K562 (cell line): Measurements from ENCODE around the gene SLC34A2. TPM values are rescaled to one million over a fixed set of nuclear protein-coding genes. Genes with fewer than 3 reads are reported as not detected.
A peak's percentile ranks its signal among the peaks of the same experiment; 100 is the strongest.

Experiments
- ATF2 ChIP-seq: sonication (generic); formaldehyde crosslinking; IDR thresholded peaks from 2 replicates; pipeline ENCODE4 v1.8.1; 2022; ENCODE audit warnings: missing genetic modification reagents
- CC2D1A ChIP-seq: fragments of 450-650 bp; IDR thresholded peaks from 2 replicates; pipeline ENCODE4 v1.6.1; 2017; ENCODE audit warnings: mild to moderate bottlenecking
- CREB3L1 ChIP-seq: fragments of 450-650 bp; IDR thresholded peaks from 2 replicates; pipeline ENCODE4 v1.6.1; 2014; ENCODE audit warnings: low read depth, mild to moderate bottlenecking, moderate library complexity, borderline replicate concordance
- ERF ChIP-seq: fragments of 450-650 bp; formaldehyde crosslinking; IDR thresholded peaks from 2 replicates; pipeline ENCODE4 v1.4.0; 2020; ENCODE audit warnings: mild to moderate bottlenecking, mixed read lengths
- ETV1 ChIP-seq: fragments of 450-650 bp; conservative IDR thresholded peaks from 2 replicates; pipeline ENCODE4 v1.6.1; 2016; ENCODE audit warnings: missing genetic modification characterization, control low read depth, low read depth, missing compliant biosample characterization
- KLF16 ChIP-seq: IDR thresholded peaks from 2 replicates; pipeline ENCODE4 v1.6.1; 2016; ENCODE audit warnings: antibody characterized with exemption
- NCOA2 ChIP-seq, 2 experiments: fragments of 450-650 bp; IDR thresholded peaks; 2 replicates each; pipeline ENCODE4 v1.6.1; 2018; ENCODE audit warnings: mild to moderate bottlenecking in 2 of 2, moderate library complexity in 1 of 2; ENCODE audit not compliant: partially characterized antibody in 2 of 2
- NR2C2 ChIP-seq, 2 experiments: fragments of 200-800 bp in 1 of 2; sonication (Bioruptor generic) in 1 of 2; sonication (generic) in 1 of 2; formaldehyde crosslinking in 1 of 2; IDR thresholded peaks; 2 replicates each; pipeline versions ENCODE4 v1.6.1 to v1.8.0; 2016 to 2022; ENCODE audit warnings: mild to moderate bottlenecking in 1 of 2, missing compliant biosample characterization in 1 of 2, missing genetic modification characterization in 1 of 2, missing genetic modification reagents in 1 of 2
- PHTF2 ChIP-seq: fragments of 250-450 bp; sonication (Bioruptor Pico); IDR thresholded peaks from 2 replicates; pipeline ENCODE4 v1.5.0; 2021; ENCODE audit warnings: mild to moderate bottlenecking
- PTRF ChIP-seq: fragments of 450-650 bp; IDR thresholded peaks from 2 replicates; pipeline ENCODE4 v1.6.1; 2016; ENCODE audit warnings: mild to moderate bottlenecking, missing genetic modification characterization, missing compliant biosample characterization
- SOX6 ChIP-seq: fragments of 450-650 bp; IDR thresholded peaks from 2 replicates; pipeline ENCODE4 v1.6.1; 2014; ENCODE audit warnings: mild to moderate bottlenecking
- ZC3H8 ChIP-seq: fragments of 450-650 bp; IDR thresholded peaks from 2 replicates; pipeline ENCODE4 v1.6.1; 2017
- ZNF146 ChIP-seq: IDR thresholded peaks from one replicate; pipeline ENCODE4 v1.6.1; 2018; ENCODE audit warnings: missing compliant biosample characterization; ENCODE audit not compliant: unreplicated experiment
- ZNF318 ChIP-seq, 2 experiments: fragments of 450-650 bp; IDR thresholded peaks; 2 replicates each; pipeline ENCODE4 v1.6.1; 2016; ENCODE audit warnings: mild to moderate bottlenecking in 2 of 2, borderline replicate concordance in 1 of 2, low read depth in 1 of 2, moderate library complexity in 1 of 2
- ZNF324 ChIP-seq: fragments of 250-450 bp; sonication (Bioruptor Pico); IDR thresholded peaks from 2 replicates; pipeline ENCODE4 v1.4.0; 2020; ENCODE audit warnings: mild to moderate bottlenecking
- ZNF511 ChIP-seq: sonication (generic); formaldehyde crosslinking; IDR thresholded peaks from 2 replicates; pipeline ENCODE4 v1.8.0; 2022; ENCODE audit warnings: mild to moderate bottlenecking, missing genetic modification reagents
- ZNF668 ChIP-seq: fragments of 250-450 bp; sonication (Bioruptor Pico); IDR thresholded peaks from 2 replicates; pipeline ENCODE4 v1.8.0; 2022; ENCODE audit warnings: mild to moderate bottlenecking, inconsistent platforms
- ZNF766 ChIP-seq: fragments of 200-800 bp; sonication (Bioruptor generic); conservative IDR thresholded peaks from 2 replicates; pipeline ENCODE4 v1.6.1; 2016; ENCODE audit warnings: missing genetic modification characterization, missing compliant biosample characterization
- polyA plus RNA-seq, 8 experiments: library from polyadenylated mRNA; depleted of rRNA in 4 of 8; stranded (reverse) in 5 of 8; unstranded in 3 of 8; fragments of >200 nt; fragmentation: Nextera tagmentation in 2 of 8; fragmentation: Illumina TruSeq in 1 of 8; extraction: Ambion mirVana in 2 of 8; extraction: Trizol in 1 of 8; gene quantifications; 2 replicates each; pipeline versions ENCODE4 v1.2.1 to v1.2.3, GENCODE V29; 2011 to 2014; ENCODE audit warnings: inconsistent platforms in 1 of 8, missing spikeins in 1 of 8
- total RNA-seq, 7 experiments: library from RNA; depleted of rRNA in 6 of 7; stranded (reverse); fragments of >200 nt in 6 of 7; fragmentation: Illumina TruSeq in 2 of 7; extraction: Trizol in 2 of 7; gene quantifications; 2 replicates each; pipeline versions ENCODE4 v1.2.1 to v1.2.3, GENCODE V29; 2011 to 2021; ENCODE audit warnings: low replicate concordance in 1 of 7

SLC34A2 gene
- total and polyA plus RNA-seq, 9 of the 15 experiments (the other 6 are each of a cell fraction or from before 2014, with no cell fraction given): 1.5 TPM; not detected in 8

GRCh38 chr4:25722964-25723363 lies 67.3 kb downstream of the SLC34A2 start (continued):
- TF ChIP-seq ZNF318 (IDR thresholded peaks at IDR 0.05; ENCODE audit: borderline replicate concordance in 1 of 2, low read depth in 1 of 2): no peak
- no peak for TF ChIP-seq ZNF324 (CRISPR knock-in tag)
- no peak for TF ChIP-seq NCOA2 (IDR thresholded peaks at IDR 0.05; ENCODE audit: partially characterized antibody in 2 of 2)
- TF ChIP-seq CREB3L1: no peak
- TF ChIP-seq CC2D1A: no peak
- TF ChIP-seq ZNF668: no peak
- TF ChIP-seq KLF16: peak; percentile 82; the same call in 1 of the 2 replicates
- TF ChIP-seq ZNF511: no peak
- no peak for TF ChIP-seq ERF (CRISPR knock-in tag)
- TF ChIP-seq ZNF766 (CRISPR knock-in tag): peak; percentile 73
- TF ChIP-seq PTRF (tag): no peak
- TF ChIP-seq ATF2 (CRISPR knock-in tag): no peak
- no peak for TF ChIP-seq ETV1
- no peak for TF ChIP-seq ZNF146
- no peak for TF ChIP-seq PHTF2 (CRISPR knock-in tag)
- no peak for TF ChIP-seq NR2C2 (CRISPR knock-in tag; IDR thresholded peaks at IDR 0.05)
- TF ChIP-seq NR2C2 (tag; IDR thresholded peaks at IDR 0.05): no peak
- TF ChIP-seq ZC3H8: no peak
- peak; percentile 22; the same call in 1 of the 2 replicates for TF ChIP-seq SOX6
